ENCODE data around the gene DCC. TPM values are rescaled to one million over a fixed set of nuclear protein-coding genes. Genes with fewer than 3 reads are reported as not detected.

Gene DCC
- total RNA-seq, 1 experiment from 2014 or later, result 0.72 TPM

- no peak for DNase-seq (ENCODE audit: low spot score)
- Mint-ChIP-seq H3K27ac (no peak overlapping the region), H3K36me3 (no peaks in the 10 kb centered on the region), H3K4me3 (no peak overlapping the region), H3K9me3 (no peaks in the 10 kb centered on the region), H3K27me3 (ENCODE audit: low read depth) (no peaks in the 10 kb centered on the region), H3K4me1 (no peaks in the 10 kb centered on the region)
- POLR2A ChIA-PET, result no interaction called here
- ATAC-seq, result no peak
- CTCF ChIA-PET, result interaction anchor here (0.7 kb wide), 2 partner anchors 12 to 43 kb away, joined by 3 read pairs; no protein-coding TSS in a partner anchor
- TF ChIP-seq JUN (CRISPR knock-in tag; IDR thresholded peaks at IDR 0.05), result no peak
- TF ChIP-seq FOXJ3 (CRISPR knock-in tag; IDR thresholded peaks at IDR 0.05; ENCODE audit: borderline replicate concordance), result no peak
- TF ChIP-seq CDX4 (CRISPR knock-in tag; IDR thresholded peaks at IDR 0.05; ENCODE audit: borderline replicate concordance), result no peak
Measured at GRCh38 chr18:52861558-52861957, 521.6 kb downstream of the DCC start.

- Mint-ChIP-seq H3K4me3 (no peak overlapping the region), H3K9me3 (no peaks in the 10 kb centered on the region), H3K27me3 (ENCODE audit: low read depth) (no peaks in the 10 kb centered on the region), H3K27ac (no peak overlapping the region), H3K36me3 (no peaks in the 10 kb centered on the region), H3K4me1 (peaks cover 6% of the 10 kb centered on the region)
- ChIA-PET CTCF (interaction anchor here (0.8 to 2.1 kb wide), 4 partner anchors 30 to 287 kb away, joined by 3 to 12 read pairs (median 3); no protein-coding TSS in a partner anchor), POLR2A (no interaction called here)
- ATAC-seq (no peak), DNase-seq (ENCODE audit: low spot score) (no peak)
- TF ChIP-seq PRRX2 (CRISPR knock-in tag; IDR thresholded peaks at IDR 0.05) (no peak), ZNF512 (CRISPR knock-in tag; IDR thresholded peaks at IDR 0.05; ENCODE audit: borderline replicate concordance) (no peak), JAZF1 (CRISPR knock-in tag; IDR thresholded peaks at IDR 0.05) (no peak), STAT6 (CRISPR knock-in tag; conservative IDR thresholded peaks at IDR 0.05; ENCODE audit: low read depth) (no peak), GRHL2 (CRISPR knock-in tag; IDR thresholded peaks at IDR 0.05; ENCODE audit: insufficient replicate concordance, severe bottlenecking) (no peak), NFE2L1 (CRISPR knock-in tag; IDR thresholded peaks at IDR 0.05) (no peak), CREB1 (CRISPR knock-in tag; IDR thresholded peaks at IDR 0.05) (no peak), NFYB (CRISPR knock-in tag; conservative IDR thresholded peaks at IDR 0.05; ENCODE audit: low read depth) (no peak), E2F5 (CRISPR knock-in tag; IDR thresholded peaks at IDR 0.05) (no peak), SOX15 (CRISPR knock-in tag; IDR thresholded peaks at IDR 0.05) (no peak), KAT7 (CRISPR knock-in tag; IDR thresholded peaks at IDR 0.05; ENCODE audit: borderline replicate concordance) (no peak), AR (CRISPR knock-in tag; IDR thresholded peaks at IDR 0.05) (no peak), ZSCAN18 (CRISPR knock-in tag; IDR thresholded peaks at IDR 0.05) (no peak), ERG (CRISPR knock-in tag; IDR thresholded peaks at IDR 0.05) (no peak), ZMAT4 (CRISPR knock-in tag; IDR thresholded peaks at IDR 0.05) (no peak), PREB (CRISPR knock-in tag; IDR thresholded peaks at IDR 0.05; ENCODE audit: borderline replicate concordance) (no peak)
Measured at GRCh38 chr18:52869349-52869923, 529.4 kb downstream of the DCC start.
